GM21367 (cell line): ENCODE results near the gene SLC38A8.
A peak's percentile ranks its signal among the peaks of the same experiment; 100 is the strongest.

Experiments used
- ATAC-seq: cut with Tn5 transposase; IDR thresholded peaks from one replicate; pipeline ENCODE4 v1.9.1; 2021; ENCODE audit not compliant: unreplicated experiment

Gene SLC38A8

GRCh38 chr16:84042308-84042878, at the start of gene SLC38A8:
SLC38A8 (minus strand) TSS chr16:84042795; CDS start chr16:84042157, 638 bp downstream.
- ATAC-seq, result no peak

DNA sequence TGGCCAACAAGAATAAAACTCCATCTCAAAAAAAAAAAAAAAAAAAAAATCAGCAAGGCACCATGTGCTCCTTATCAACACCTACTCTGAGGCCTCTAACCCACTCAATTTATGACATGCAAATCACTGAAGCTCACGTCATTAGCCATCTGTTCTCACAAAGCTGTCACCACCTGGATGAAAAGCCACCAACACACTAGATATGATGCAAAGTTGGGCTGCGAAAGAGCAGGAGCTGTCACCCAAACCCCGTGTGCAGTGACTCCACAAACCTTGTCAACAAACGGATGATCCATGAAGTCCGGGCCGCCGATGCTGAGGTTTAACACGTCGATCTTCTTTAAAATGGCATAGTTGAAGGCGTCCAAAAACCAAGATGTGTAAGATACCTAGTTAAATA, 48.9 kb upstream of the SLC38A8 start:
- no peak for ATAC-seq

DNA sequence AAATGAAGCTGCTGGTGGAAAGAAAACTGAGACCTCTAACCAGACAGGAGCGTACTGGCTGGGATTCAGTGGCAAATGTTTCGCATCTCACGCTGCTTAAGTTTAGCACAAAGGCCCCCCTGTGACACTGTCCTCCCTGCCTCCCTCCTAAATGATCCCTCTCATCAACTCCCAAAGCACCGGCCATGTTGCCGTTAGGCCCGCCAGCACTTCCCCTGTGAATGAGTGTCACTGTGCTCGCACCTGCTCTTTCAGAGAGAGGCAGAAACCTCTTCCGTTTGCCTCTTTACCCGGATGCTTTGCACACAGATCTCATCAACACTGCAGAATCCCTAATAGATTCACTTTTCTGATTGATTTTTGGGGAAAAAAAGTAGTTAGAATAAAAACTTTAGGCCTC, 47.6 kb upstream of the SLC38A8 start:
- ATAC-seq, result no peak

DNA sequence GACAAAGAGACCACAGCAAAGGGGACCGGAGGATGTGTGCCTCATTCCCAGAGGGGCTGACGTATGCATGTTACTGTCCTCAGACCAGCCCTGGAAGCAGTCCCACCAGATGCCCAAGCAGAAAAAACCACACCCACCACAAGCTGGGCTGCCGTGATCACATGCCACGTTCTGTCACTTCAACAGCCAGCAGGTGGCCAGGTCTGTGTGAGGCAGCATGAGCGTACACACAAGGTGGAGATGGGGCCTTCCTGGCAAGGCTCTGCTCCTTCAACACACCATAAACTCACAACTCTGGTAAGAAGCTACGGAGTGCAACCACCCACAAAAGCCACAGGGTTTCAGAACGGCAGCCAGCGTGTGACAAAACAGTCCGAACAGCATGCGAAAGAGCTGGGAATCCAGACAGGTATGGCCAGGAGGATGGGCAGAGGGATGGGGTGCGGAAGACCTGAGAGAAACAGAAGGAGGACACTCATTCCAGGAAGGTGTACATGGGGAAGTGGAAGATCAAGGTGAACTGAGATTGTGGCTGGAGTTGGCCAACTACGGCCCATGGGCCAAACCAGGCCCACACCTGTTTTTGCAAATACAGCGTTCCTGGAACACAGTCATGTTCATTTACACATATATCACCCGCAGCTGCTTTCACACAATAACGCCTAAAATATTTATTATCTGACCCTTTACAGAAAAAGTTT, 46.2 kb upstream of the SLC38A8 start:
- peak; percentile 62 for ATAC-seq

DNA sequence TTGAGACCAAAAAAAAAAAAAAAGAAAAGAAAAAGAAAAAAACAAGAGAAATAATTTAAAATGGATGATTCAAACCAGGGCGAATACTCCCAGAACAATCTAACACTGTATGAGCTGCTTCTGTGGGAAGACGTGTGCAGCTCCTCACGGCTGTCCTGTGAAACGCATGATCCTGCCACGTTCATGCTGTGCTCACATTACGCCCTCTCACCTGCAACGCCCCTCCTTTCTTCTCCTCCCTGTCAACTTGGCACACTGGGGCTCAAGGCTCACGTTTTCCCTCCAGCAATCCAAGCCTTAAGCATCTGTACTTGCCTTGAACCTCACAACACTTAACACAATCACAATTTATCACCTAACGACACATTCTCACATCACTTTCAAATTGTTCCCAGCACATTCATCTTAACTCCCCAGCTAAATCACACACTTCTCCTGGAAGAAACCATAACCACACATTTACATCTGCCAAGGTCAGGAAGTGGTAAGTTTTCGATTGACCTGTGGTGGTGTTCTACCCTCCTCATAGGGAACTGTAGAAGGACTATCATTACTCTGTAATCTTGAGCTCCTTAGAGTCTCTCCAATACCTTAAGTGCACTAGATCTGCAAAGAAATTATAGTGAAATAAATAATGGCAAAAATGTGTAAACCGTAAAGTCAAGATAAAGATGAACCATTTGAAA, 45.0 kb upstream of the SLC38A8 start:
- no peak for ATAC-seq

- no peak for ATAC-seq
Measured at GRCh38 chr16:84087001-84087400, 44.4 kb upstream of the SLC38A8 start.

- no peak for ATAC-seq
Measured at GRCh38 chr16:84086341-84086740, 43.7 kb upstream of the SLC38A8 start.

- no peak for ATAC-seq
Measured at GRCh38 chr16:84085773-84086172, 43.2 kb upstream of the SLC38A8 start.

DNA sequence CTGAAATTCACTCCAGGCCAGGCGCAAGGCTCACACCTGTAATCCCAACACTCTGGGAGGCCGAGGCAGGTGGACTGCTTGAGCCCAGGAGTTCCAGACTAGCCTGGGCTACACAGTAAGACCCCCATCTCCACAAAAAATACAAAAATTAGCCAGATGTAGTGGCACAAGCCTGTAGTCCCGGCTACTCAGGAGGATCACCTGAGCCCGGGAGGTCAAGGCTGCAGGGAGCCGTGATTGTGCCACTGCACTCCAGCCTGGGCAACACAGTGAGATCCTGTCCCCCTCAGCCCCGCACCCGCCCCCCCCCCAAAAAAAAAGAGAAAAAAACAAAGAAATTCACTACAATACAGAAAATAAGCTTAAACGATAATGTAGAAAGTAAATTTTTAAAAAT, 42.7 kb upstream of the SLC38A8 start:
- no peak for ATAC-seq

- no peak for ATAC-seq
Measured at GRCh38 chr16:84084570-84085270, 42.1 kb upstream of the SLC38A8 start.

GRCh38 chr16:84082835-84083569, 40.4 kb upstream of the SLC38A8 start:
- ATAC-seq, result no peak

DNA sequence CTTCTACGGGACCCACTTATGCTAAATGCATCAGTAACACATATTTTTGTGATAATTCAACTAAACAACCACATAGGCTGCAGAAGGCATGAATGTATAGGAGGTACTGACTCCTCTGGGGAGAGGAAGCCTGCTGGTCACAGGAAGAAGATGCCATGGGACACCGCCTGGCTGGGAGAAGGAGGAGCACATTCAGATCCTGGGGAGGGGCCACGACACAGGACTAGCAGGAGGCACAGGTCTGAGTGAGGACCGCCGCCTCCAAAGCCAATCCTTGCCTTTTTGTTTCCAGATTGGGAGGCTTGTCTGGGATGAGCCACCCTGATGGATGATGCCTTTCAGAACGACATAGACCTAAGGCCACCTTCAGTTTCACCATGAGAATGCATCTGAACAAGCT, 39.5 kb upstream of the SLC38A8 start:
- no peak for ATAC-seq

GRCh38 chr16:84081446-84081989, 38.9 kb upstream of the SLC38A8 start:
- no peak for ATAC-seq

- ATAC-seq, result no peak
Measured at GRCh38 chr16:84080813-84081212, 38.2 kb upstream of the SLC38A8 start.

GRCh38 chr16:84080378-84080777, 37.8 kb upstream of the SLC38A8 start:
- no peak for ATAC-seq

GRCh38 chr16:84079664-84080063, 37.1 kb upstream of the SLC38A8 start:
- ATAC-seq, result no peak

GRCh38 chr16:84075376-84075775, 32.8 kb upstream of the SLC38A8 start:
- no peak for ATAC-seq

DNA sequence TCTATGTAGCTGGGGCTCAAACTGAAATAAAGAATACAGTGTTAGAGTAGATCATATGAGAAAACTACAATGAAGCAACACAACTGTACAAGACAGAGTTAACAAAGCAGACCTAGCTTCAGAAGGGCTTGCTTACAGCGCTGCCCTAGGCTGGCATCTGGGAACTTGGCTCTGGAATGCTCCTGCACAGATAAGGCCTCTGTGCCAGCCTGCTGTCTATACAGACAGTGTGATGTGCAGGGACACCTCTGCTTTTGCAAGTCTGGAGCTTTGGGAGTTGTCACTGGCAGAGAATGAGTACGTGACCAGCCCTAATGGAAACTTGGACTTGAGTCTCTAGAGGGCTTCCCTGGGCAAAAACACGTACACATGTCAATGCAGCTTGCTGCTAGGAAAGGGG, 32.1 kb upstream of the SLC38A8 start:
- ATAC-seq, result no peak

DNA sequence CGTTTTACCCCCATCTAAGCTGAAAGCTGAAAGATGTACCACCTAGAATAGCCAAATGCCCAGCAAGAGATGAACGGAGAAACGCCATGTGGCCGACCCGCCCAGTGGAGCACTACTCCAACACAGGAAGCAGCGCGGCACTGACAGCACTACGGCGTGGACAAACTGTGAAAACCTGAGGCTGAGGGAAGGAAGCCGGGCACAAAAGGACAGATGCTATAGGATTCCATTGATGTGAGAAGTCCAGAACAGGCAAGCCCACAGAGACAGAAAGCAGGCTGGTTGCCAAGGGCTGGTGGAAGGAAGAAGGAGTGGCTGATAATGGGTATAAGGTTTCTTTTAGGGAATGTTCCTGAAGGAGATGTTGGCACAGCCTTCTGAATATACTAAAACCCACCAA, 29.4 kb upstream of the SLC38A8 start:
- no peak for ATAC-seq

DNA sequence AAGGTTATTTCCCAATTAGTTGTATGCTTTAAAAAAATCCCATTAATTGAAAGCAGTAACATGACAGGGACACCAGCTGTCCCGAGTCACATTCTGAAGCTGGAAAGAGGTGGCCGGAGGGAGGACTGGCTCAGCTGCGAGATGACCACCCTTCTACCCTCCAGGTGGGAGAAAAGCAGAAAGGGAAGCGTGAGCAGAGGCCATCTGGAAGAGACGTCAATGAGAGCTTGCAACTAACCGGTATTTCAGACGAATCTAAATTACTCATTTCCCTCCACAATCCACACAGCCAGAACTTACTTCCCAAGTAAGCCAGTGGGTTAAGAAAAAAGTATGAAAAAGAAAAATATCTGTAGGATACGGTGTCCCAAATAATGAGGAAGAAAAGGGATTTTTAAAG, 28.5 kb upstream of the SLC38A8 start:
- no peak for ATAC-seq

DNA sequence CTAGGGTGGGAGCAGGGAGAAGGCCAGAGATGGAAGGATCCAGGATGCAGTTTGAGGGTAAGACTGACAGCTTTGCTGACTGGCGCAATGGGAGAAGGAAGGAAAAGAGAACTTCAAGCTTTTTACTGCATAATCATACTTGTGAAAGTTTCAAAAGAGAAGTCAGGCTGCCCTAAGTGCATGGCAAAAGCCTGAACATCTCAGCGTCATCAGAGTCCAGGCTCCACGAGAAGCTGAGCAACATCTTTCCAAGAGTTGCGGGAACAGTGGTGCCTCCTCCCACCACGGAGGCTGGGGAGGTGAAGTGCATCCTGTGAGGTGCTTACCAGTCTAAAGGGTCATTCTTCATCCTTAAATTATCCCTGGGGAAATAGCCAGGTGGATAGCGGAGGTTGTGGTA, 26.9 kb upstream of the SLC38A8 start:
- ATAC-seq, result no peak
